CD8-positive, alpha-beta memory T cell (primary cell): Measurements from ENCODE around the gene FAM118B. TPM values are rescaled to one million over a fixed set of nuclear protein-coding genes. Genes with fewer than 3 reads are reported as not detected.

Experiments
- CTCF ChIA-PET: fragments of 350-600 bp; sonication (Branson Sonifier 250); formaldehyde crosslinking; loops from one replicate; lab custom pipeline; 2021; ENCODE audit warnings: antibody characterized with exemption; lab: Charles Lee
- POLR2A ChIA-PET: fragments of 350-600 bp; sonication (Branson Sonifier 250); formaldehyde crosslinking; loops from one replicate; lab custom pipeline; 2021; ENCODE audit warnings: antibody characterized with exemption; lab: Charles Lee
- DNase-seq, 5 donors: peaks; one replicate each; pipeline versions ENCODE4 v3.0.0 to v3.0.0-alpha.2; 2020 to 2022; ENCODE audit warnings: mixed read lengths in 1 of 5
- H3K27ac ChIP-seq: one replicate; pipeline ENCODE4 v1.7.0; 2013; ENCODE audit warnings: low read depth, mild to moderate bottlenecking, low read length, moderate library complexity
- H3K27me3 ChIP-seq: 2 replicates; pipeline ENCODE4 v1.7.0; 2013; ENCODE audit warnings: low read length, mild to moderate bottlenecking; ENCODE audit not compliant: insufficient read depth, poor library complexity, severe bottlenecking
- H3K36me3 ChIP-seq: 2 replicates; pipeline ENCODE4 v1.7.0; 2013; ENCODE audit warnings: mild to moderate bottlenecking, low read length, moderate library complexity; ENCODE audit not compliant: insufficient read depth
- H3K4me1 ChIP-seq: 2 replicates; pipeline ENCODE4 v1.7.0; 2013; ENCODE audit warnings: mild to moderate bottlenecking, low read length, moderate library complexity; ENCODE audit not compliant: insufficient read depth
- H3K4me3 ChIP-seq: 2 replicates; pipeline ENCODE4 v1.7.0; 2013; ENCODE audit warnings: mild to moderate bottlenecking, low read length
- H3K9me3 ChIP-seq: 2 replicates; pipeline ENCODE4 v1.7.0; 2013; ENCODE audit warnings: mild to moderate bottlenecking, low read length
- H3K27ac Mint-ChIP-seq, 8 donors: one replicate each; pipeline ENCODE4 v1.8.0; 2020 to 2021; ENCODE audit warnings: mixed read lengths in 8 of 8, mild to moderate bottlenecking in 6 of 8, inconsistent platforms in 3 of 8, moderate library complexity in 3 of 8
- H3K27me3 Mint-ChIP-seq, 2 donors: one replicate each; pipeline ENCODE4 v1.8.0; 2020 to 2021; ENCODE audit warnings: mixed read lengths in 2 of 2, mild to moderate bottlenecking in 1 of 2, moderate library complexity in 1 of 2
- H3K36me3 Mint-ChIP-seq, 3 donors: one replicate each; pipeline ENCODE4 v1.8.0; 2020 to 2021; ENCODE audit warnings: mixed read lengths in 3 of 3, inconsistent platforms in 1 of 3, mild to moderate bottlenecking in 1 of 3
- H3K4me1 Mint-ChIP-seq, 3 donors: one replicate each; pipeline ENCODE4 v1.8.0; 2020 to 2021; ENCODE audit warnings: mixed read lengths in 3 of 3, inconsistent platforms in 1 of 3, mild to moderate bottlenecking in 1 of 3
- H3K4me3 Mint-ChIP-seq, 7 donors: one replicate each; pipeline ENCODE4 v1.8.0; 2020 to 2021; ENCODE audit warnings: mixed read lengths in 7 of 7, mild to moderate bottlenecking in 6 of 7, moderate library complexity in 4 of 7, inconsistent platforms in 2 of 7
- H3K9me3 Mint-ChIP-seq, 5 donors: one replicate each; pipeline ENCODE4 v1.8.0; 2020 to 2022; ENCODE audit warnings: mixed read lengths in 5 of 5, mild to moderate bottlenecking in 3 of 5, moderate library complexity in 2 of 5, inconsistent platforms in 1 of 5
- polyA plus RNA-seq: library from polyadenylated mRNA; unstranded; fragments of 300-500 nt; fragmentation: Illumina TruSeq; gene quantifications from one replicate; pipeline ENCODE4 v1.2.3, GENCODE V29; 2021
- total RNA-seq, 2 experiments: library from RNA; stranded (reverse); gene quantifications; one replicate each; pipeline ENCODE4 v1.2.3, GENCODE V29; 2021

The FAM118B gene
- total and polyA plus RNA-seq, 3 experiments from 2014 or later = 14.2 to 19.0 (median 17.9) TPM

DNA sequence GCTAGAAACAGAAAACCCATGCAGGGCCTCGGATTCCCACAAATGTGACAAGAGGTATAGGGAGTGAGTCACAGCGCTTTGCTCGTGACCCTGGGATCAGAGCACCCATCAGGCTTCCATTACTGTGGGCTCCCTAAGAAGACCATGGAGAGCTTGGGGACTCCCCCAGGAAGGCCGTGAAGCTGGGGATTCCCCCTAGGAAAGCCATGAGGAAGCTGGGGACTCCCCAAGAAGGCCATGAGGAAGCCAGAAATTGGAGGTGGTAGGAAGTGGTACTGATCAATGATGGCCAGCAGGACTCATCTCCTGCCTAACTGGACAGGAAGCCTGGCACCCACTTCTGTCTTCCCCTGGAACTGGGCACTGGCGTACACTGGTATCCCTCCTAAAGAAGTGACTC is 82.1 kb downstream of the FAM118B start:
- POLR2A ChIA-PET = interaction anchor here (0.6 kb wide), 1 partner anchor 12 kb away, joined by 4 read pairs; no protein-coding TSS in a partner anchor
- H3K4me3 ChIP-seq = no peak overlapping the region
- no peak overlapping the region for H3K27ac ChIP-seq
- CTCF ChIA-PET = interaction anchor here (1.1 kb wide), 1 partner anchor 24 kb away, joined by 3 read pairs; no protein-coding TSS in a partner anchor
- H3K27me3 ChIP-seq = no peaks in the 10 kb centered on the region
- H3K27ac Mint-ChIP-seq = peak overlapping the region in 3 of 8 donors; percentile 11 to 91 (median 11)
- peaks cover 32% of the 10 kb centered on the region for H3K36me3 ChIP-seq
- H3K4me3 Mint-ChIP-seq = no peak overlapping the region
- H3K4me1 Mint-ChIP-seq = peaks cover 6 to 14% (median 10%) of the 10 kb centered on the region in 3 donors
- H3K4me1 ChIP-seq = no peaks in the 10 kb centered on the region
- no peaks in the 10 kb centered on the region for H3K9me3 Mint-ChIP-seq
- DNase-seq = no peak
- peaks cover 0 to 1% of the 10 kb centered on the region in 2 donors for H3K27me3 Mint-ChIP-seq
- H3K36me3 Mint-ChIP-seq = peaks cover 4 to 74% (median 10%) of the 10 kb centered on the region in 3 donors
- no peaks in the 10 kb centered on the region for H3K9me3 ChIP-seq

DNA sequence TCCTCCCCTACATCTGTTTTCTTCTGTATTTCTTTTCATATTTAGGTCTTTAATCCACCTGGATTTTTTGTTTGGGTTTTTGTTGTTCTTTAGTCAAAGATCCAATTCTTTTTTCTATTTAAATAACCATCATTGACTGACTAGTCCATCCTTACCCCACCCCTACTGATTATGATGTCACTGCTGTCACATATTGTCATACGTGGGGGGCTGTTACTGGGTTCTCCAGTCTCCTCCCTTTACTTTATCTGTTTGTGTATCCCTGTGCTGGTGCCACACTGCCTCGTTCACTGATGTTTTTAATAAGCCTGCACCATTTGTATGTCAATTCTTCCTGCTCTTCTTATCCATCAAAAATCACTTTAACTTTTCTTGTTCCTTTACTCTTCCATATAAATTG is 85.4 kb downstream of the FAM118B start:
- H3K27me3 Mint-ChIP-seq = no peaks in the 10 kb centered on the region
- peak overlapping the region in 1 of 7 donors; percentile 5 for H3K4me3 Mint-ChIP-seq
- no peaks in the 10 kb centered on the region for H3K9me3 Mint-ChIP-seq
- no peak overlapping the region for H3K27ac ChIP-seq
- H3K9me3 ChIP-seq = no peaks in the 10 kb centered on the region
- H3K27me3 ChIP-seq = no peaks in the 10 kb centered on the region
- H3K4me1 Mint-ChIP-seq = peaks cover 6 to 14% (median 10%) of the 10 kb centered on the region in 3 donors
- H3K4me3 ChIP-seq = no peak overlapping the region
- H3K36me3 Mint-ChIP-seq = peaks cover 4 to 52% (median 7%) of the 10 kb centered on the region in 3 donors
- POLR2A ChIA-PET = no interaction called here
- DNase-seq = no peak
- no peaks in the 10 kb centered on the region for H3K4me1 ChIP-seq
- CTCF ChIA-PET = no interaction called here
- H3K36me3 ChIP-seq = peaks cover 13% of the 10 kb centered on the region
- H3K27ac Mint-ChIP-seq = peak overlapping the region in 2 of 8 donors; percentile 15 to 73

DNA sequence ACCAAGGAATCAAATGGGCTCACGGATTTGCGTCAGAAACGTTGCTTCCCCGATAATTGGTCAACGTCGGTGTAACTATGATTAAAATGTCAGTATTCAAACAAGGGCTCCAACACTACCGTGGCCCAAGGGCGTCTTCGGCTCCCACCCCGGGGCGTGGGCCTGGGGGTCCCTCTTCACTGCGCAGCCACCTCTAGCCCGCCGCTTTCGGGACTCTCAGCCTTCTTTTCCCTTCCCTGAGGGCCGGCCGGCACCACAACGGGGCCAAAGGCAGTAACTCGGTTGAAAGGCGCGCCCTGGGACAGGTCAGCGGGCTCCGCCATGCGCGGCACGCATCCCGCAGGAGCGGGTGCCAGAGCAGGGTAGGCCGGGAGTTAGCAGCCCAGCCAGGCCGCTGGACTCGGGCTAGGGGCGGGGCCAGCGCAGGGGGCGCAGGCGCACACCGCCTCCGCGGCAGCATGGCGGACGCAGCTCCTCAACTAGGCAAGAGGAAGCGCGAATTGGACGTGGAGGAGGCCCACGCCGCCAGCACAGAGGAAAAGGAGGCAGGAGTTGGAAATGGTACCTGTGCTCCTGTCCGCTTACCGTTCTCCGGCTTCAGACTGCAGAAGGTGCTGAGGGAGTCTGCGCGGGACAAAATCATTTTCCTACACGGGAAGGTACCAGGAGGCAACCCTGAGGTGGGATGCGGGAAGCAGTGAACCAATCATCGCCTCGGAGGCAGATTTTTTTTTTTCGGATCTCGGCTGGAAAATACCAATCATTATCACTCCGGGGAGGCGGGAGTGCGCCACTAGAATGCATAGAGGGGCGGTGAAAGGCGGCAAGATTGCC is 92.3 kb downstream of the FAM118B start, which contains the start of gene DCPS:
Gene DCPS (plus strand): TSS at position 438 of the 834 bp plus-strand sequence. CDS start 21 bp downstream, at position 459.
- ChIA-PET CTCF (interaction anchor here (1.1 to 1.3 kb wide), 2 partner anchors 20 to 177 kb away, joined by 4 to 5 read pairs; no protein-coding TSS in a partner anchor), POLR2A (interaction anchor here (0.6 to 1.4 kb wide), 6 partner anchors 14 to 52 kb away, joined by 3 to 11 read pairs (median 4); partner anchors contain the start of genes ST3GAL4 and TIRAP)
- no peaks in the 10 kb centered on the region for H3K9me3 ChIP-seq
- peak within 1 kb of the TSS; percentile 97 for H3K4me3 ChIP-seq
- H3K4me1 Mint-ChIP-seq = peaks cover 29 to 49% (median 45%) of the 10 kb centered on the region in 3 donors
- DNase-seq = peak; percentile 80 to 90 (median 86)
- H3K27me3 Mint-ChIP-seq = no peaks in the 10 kb centered on the region
- peak within 1 kb of the TSS; percentile 88 to 100 (median 97) for H3K4me3 Mint-ChIP-seq
- peaks cover 0 to 37% (median 2%) of the 10 kb centered on the region in 3 donors for H3K36me3 Mint-ChIP-seq
- H3K4me1 ChIP-seq = peaks cover 28% of the 10 kb centered on the region
- peak within 1 kb of the TSS; percentile 88 for H3K27ac ChIP-seq
- peak within 1 kb of the TSS; percentile 83 to 99 (median 98) for H3K27ac Mint-ChIP-seq
- no peaks in the 10 kb centered on the region for H3K27me3 ChIP-seq
- no peaks in the 10 kb centered on the region for H3K9me3 Mint-ChIP-seq
- no peaks in the 10 kb centered on the region for H3K36me3 ChIP-seq

DNA sequence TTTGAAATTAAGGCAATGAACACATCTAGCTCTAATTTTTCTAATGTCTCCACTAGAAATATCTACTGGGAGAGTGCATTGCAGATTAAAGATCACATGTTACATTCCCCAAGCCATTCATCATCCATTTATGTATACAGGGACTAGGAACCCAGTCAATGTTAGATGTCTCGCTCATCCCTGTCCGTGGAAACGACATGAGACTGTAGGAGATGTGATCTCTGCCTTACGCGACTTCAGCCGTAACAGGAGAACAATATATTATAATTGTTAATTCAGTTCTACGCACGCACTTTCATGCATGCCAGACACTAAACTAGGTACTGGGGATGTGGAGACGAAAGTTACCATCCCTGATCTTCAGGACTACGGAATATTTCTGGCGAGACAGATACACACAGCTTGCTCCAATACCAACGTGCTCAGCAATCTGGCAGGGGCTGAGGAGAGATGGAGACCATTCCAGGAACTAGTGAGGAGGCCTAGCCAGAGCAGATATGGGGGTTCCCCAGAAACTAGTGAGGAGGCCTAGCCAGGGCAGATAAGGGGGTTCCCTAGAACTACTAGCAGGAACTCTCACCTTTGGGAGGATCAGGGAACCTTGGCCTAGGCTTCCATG is 93.0 kb downstream of the FAM118B start:
- H3K9me3 ChIP-seq = no peaks in the 10 kb centered on the region
- peaks cover 28% of the 10 kb centered on the region for H3K4me1 ChIP-seq
- Mint-ChIP-seq H3K27me3 (no peaks in the 10 kb centered on the region), H3K4me1 (peaks cover 29 to 49% (median 45%) of the 10 kb centered on the region in 3 donors), H3K27ac (peak overlapping the region; percentile 83 to 99 (median 98)), H3K4me3 (peak overlapping the region; percentile 88 to 100 (median 97)), H3K9me3 (no peaks in the 10 kb centered on the region), H3K36me3 (peaks cover 0 to 38% (median 6%) of the 10 kb centered on the region in 3 donors)
- DNase-seq = no peak
- H3K4me3 ChIP-seq = peak overlapping the region; percentile 97
- H3K27ac ChIP-seq = peak overlapping the region; percentile 88
- no peaks in the 10 kb centered on the region for H3K27me3 ChIP-seq
- ChIA-PET POLR2A (interaction anchor here (1.0 to 1.4 kb wide), 5 partner anchors 14 to 51 kb away, joined by 3 to 11 read pairs (median 4); partner anchors contain the start of genes ST3GAL4 and TIRAP), CTCF (interaction anchor here (1.1 to 1.3 kb wide), 2 partner anchors 21 to 176 kb away, joined by 4 to 5 read pairs; no protein-coding TSS in a partner anchor)
- peaks cover under 1% of the 10 kb centered on the region for H3K36me3 ChIP-seq

DNA sequence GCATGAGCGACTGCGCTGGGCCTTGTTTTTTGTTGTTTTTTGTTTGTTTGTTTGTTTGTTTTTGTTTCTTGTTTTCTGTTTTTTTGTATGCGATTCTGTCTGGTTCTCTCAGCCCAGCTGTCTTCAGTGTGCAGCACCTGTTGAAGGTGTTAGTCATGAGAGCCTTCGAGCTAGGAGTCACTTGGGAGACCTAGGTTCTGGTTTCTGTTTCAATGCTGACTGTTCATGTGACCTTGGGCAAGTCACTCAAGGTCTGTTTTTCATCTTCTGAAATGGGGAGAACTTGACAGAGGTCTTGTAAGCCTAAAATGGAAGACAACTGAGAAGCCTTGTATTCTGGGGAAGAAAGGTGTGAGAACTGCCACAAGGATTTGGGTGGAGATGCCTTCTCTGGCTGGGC is 94.1 kb downstream of the FAM118B start:
- H3K27ac Mint-ChIP-seq = peak overlapping the region in 7 of 8 donors; percentile 45 to 92 (median 79)
- peak overlapping the region; percentile 46 to 99 (median 80) for H3K4me3 Mint-ChIP-seq
- no peaks in the 10 kb centered on the region for H3K27me3 ChIP-seq
- H3K4me1 Mint-ChIP-seq = peaks cover 35 to 60% (median 53%) of the 10 kb centered on the region in 3 donors
- H3K27me3 Mint-ChIP-seq = no peaks in the 10 kb centered on the region
- peaks cover 0 to 46% (median 7%) of the 10 kb centered on the region in 3 donors for H3K36me3 Mint-ChIP-seq
- H3K9me3 ChIP-seq = no peaks in the 10 kb centered on the region
- DNase-seq = no peak
- ChIA-PET CTCF (interaction anchor here (1.1 to 1.3 kb wide), 2 partner anchors 11 to 13 kb away, joined by 3 read pairs; no protein-coding TSS in a partner anchor), POLR2A (no interaction called here)
- H3K27ac ChIP-seq = no peak overlapping the region
- peaks cover 9% of the 10 kb centered on the region for H3K36me3 ChIP-seq
- peaks cover 32% of the 10 kb centered on the region for H3K4me1 ChIP-seq
- H3K4me3 ChIP-seq = no peak overlapping the region
- no peaks in the 10 kb centered on the region for H3K9me3 Mint-ChIP-seq

DNA sequence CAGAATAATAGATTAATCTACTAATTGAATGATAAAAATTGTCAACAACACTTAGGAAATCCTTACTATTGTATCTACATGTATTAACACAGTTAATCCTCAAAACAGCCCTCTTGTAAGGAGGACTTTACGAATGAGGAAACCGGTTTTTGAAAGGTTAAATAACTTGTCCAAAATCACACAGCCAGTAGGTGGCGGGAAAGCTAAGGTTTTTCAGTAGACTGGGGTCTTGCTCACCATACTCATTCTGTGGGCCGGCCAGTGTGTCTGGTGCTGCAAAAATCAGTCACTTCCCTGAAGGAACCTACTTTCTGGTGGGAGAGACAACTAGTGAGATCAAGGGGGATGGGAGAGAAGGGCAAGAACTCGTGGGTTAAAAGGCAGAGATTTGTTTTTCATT is 96.1 kb downstream of the FAM118B start:
- Histone ChIP-seq H3K36me3 (peaks cover 9% of the 10 kb centered on the region), H3K4me3 (no peak overlapping the region), H3K27ac (no peak overlapping the region), H3K9me3 (no peaks in the 10 kb centered on the region), H3K4me1 (peaks cover 34% of the 10 kb centered on the region), H3K27me3 (no peaks in the 10 kb centered on the region)
- Mint-ChIP-seq H3K27ac (peak overlapping the region in 5 of 8 donors; percentile 21 to 70 (median 64)), H3K27me3 (no peaks in the 10 kb centered on the region), H3K36me3 (peaks cover 0 to 58% (median 7%) of the 10 kb centered on the region in 3 donors), H3K4me3 (peak overlapping the region in 1 of 7 donors; percentile 72), H3K9me3 (no peaks in the 10 kb centered on the region), H3K4me1 (peaks cover 43 to 68% (median 60%) of the 10 kb centered on the region in 3 donors)
- ChIA-PET CTCF (no interaction called here), POLR2A (no interaction called here)
- DNase-seq = no peak

DNA sequence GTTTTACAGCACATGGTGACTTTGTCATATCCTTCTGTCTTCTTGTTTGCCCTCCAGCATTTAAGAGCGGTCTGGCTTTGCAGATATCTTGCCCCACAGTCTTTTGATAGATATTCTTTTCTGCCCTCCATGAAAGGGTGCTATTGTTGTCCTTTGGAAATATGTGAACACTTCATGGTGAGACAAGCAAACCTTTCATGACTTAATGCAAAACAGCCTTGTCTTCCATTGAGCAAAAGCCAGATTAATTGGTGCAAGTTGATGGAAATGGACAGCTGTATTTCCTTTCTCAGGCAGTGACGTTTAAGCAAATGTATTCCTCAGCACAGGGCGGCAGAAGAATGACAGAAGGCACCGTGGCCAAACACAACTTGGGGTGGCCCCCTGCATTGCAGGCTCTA is 96.7 kb downstream of the FAM118B start:
- ChIA-PET POLR2A (no interaction called here), CTCF (no interaction called here)
- DNase-seq = no peak
- H3K4me3 ChIP-seq = no peak overlapping the region
- H3K27me3 ChIP-seq = no peaks in the 10 kb centered on the region
- H3K27ac ChIP-seq = no peak overlapping the region
- peaks cover 0 to 63% (median 7%) of the 10 kb centered on the region in 3 donors for H3K36me3 Mint-ChIP-seq
- H3K4me1 ChIP-seq = peaks cover 28% of the 10 kb centered on the region
- H3K9me3 Mint-ChIP-seq = no peaks in the 10 kb centered on the region
- H3K4me1 Mint-ChIP-seq = peaks cover 39 to 62% (median 54%) of the 10 kb centered on the region in 3 donors
- peak overlapping the region in 4 of 8 donors; percentile 13 to 70 (median 48) for H3K27ac Mint-ChIP-seq
- no peaks in the 10 kb centered on the region for H3K27me3 Mint-ChIP-seq
- no peak overlapping the region for H3K4me3 Mint-ChIP-seq
- no peaks in the 10 kb centered on the region for H3K9me3 ChIP-seq
- peaks cover 9% of the 10 kb centered on the region for H3K36me3 ChIP-seq
